MG63 (cell line): Measurements from ENCODE around the gene OMG. TPM values are rescaled to one million over a fixed set of nuclear protein-coding genes. Genes with fewer than 3 reads are reported as not detected.
"Not testable (repeated sequence)": the region's sequence is repeated elsewhere in the genome, so short reads cannot be mapped to it uniquely, and the experiment has no call there.

Experiments
- DNase-seq: peaks from one replicate; pipeline ENCODE4 v3.0.0-alpha.2; 2020
- H3K27me3 ChIP-seq: fragments of 250-450 bp; sonication (Bioruptor Pico); 2 replicates; pipeline ENCODE4 v1.5.1; 2020; ENCODE audit warnings: mild to moderate bottlenecking, moderate library complexity
- H3K36me3 ChIP-seq: fragments of 250-450 bp; sonication (Bioruptor Pico); 2 replicates; pipeline ENCODE4 v1.5.1; 2020; ENCODE audit warnings: mild to moderate bottlenecking, moderate library complexity
- H3K4me3 ChIP-seq: fragments of 250-450 bp; sonication (Bioruptor Pico); 2 replicates; pipeline ENCODE4 v1.5.1; 2020; ENCODE audit warnings: mild to moderate bottlenecking, moderate library complexity
- H3K9me3 ChIP-seq: fragments of 250-450 bp; sonication (Bioruptor Pico); 2 replicates; pipeline ENCODE4 v1.5.1; 2020; ENCODE audit warnings: mild to moderate bottlenecking, moderate library complexity
- total RNA-seq: library from RNA; depleted of rRNA; stranded (reverse); fragments of >200 nt; shearing (Covaris generic); gene quantifications from 2 replicates; pipeline ENCODE4 v1.2.3, GENCODE V29; 2014; ENCODE audit warnings: low replicate concordance; rRNA removed

OMG gene, protein sequence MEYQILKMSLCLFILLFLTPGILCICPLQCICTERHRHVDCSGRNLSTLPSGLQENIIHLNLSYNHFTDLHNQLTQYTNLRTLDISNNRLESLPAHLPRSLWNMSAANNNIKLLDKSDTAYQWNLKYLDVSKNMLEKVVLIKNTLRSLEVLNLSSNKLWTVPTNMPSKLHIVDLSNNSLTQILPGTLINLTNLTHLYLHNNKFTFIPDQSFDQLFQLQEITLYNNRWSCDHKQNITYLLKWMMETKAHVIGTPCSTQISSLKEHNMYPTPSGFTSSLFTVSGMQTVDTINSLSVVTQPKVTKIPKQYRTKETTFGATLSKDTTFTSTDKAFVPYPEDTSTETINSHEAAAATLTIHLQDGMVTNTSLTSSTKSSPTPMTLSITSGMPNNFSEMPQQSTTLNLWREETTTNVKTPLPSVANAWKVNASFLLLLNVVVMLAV
- total RNA-seq, result not detected in 2 replicates

DNA sequence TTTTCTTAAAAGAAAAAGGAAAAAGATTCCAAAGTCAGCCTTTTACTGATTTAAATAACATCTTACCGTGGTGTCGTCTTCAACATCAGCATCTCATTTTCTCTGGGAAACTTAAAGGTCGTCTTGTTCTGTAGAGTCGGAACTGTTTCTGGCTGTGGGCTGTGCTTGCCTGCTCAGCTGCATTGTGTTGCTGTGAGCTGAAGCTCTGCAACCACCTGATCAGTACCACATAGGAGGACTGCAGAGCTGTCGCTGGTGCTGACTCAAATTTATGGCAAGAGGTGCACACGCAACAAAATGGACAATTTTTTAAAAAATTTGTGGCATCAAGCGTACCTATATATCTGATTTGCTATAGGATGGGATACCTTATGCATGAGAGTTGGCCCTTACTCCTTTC, at the start of gene OMG:
Gene OMG, minus strand, starts transcription at position 150 of the 400 bp plus-strand sequence. CDS start 908 bp downstream, outside the sequence.
- no peaks in the 10 kb centered on the region for H3K9me3 ChIP-seq
- no peak within 1 kb of the TSS for H3K4me3 ChIP-seq
- H3K27me3 ChIP-seq, result no peaks in the 10 kb centered on the region
- peaks cover under 1% of the 10 kb centered on the region for H3K36me3 ChIP-seq
- DNase-seq, result no peak

DNA sequence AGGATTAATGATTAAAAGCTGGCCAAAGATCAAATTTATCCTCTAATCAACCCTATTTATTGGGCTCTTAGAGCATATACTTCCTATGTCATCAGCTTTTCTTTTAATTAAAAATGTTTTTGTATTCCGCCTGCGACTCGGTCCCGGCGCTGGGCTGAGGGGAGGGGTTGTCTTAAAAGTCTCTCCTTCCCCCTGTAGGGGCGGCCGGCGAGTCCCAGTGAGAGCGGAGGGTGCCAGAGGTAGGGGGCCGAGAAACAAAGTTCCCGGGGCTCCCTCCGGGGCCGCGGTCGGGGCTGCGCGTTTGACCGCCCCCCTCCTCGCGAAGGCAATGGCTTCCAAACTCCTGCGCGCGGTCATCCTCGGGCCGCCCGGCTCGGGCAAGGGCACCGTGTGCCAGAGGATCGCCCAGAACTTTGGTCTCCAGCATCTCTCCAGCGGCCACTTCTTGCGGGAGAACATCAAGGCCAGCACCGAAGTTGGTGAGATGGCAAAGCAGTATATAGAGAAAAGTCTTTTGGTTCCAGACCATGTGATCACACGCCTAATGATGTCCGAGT, 48.2 kb upstream of the OMG start:
- not testable (repeated sequence) for H3K27me3 ChIP-seq, H3K4me3 ChIP-seq, H3K9me3 ChIP-seq, DNase-seq
- H3K36me3 ChIP-seq, result peaks cover 37% of the 10 kb centered on the region

DNA sequence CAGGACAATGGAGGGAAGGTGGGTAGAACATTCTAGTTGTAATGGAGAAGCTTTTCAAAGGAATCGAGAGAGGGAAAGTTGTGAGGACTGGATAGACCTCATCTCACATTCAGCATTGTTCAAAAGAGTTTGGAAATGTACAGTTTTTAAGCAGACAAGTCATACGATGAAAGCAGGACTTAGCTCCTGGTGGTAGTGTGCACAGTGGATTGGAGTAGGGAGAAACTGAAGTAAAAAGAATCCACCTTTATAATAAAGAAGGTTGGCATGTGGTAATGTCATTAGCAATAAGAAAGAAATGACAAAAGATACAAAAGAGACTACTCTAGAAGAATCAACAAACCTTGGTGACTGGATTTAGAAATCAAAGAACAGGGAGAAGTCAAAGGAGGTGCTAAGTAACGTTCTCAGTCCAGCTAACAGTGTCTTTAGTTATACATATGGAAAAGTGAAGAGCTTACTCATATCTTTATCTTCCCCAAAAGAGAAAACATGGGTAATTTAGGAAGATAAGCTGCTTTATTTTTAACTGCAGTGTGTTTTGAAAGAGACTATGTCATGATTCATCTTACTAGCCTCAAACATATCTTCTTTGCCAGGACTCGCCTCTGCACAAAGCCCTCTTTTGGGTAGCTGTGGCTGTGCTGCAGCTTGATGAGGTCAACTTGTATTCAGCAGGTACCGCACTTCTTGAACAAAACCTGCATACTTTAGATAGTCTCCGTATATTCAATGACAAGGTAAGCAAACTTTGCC, 43.0 kb upstream of the OMG start:
- DNase-seq, result peak; percentile 67
- H3K27me3 ChIP-seq, result no peaks in the 10 kb centered on the region
- H3K36me3 ChIP-seq, result peaks cover 45% of the 10 kb centered on the region
- H3K4me3 ChIP-seq, result no peak overlapping the region
- H3K9me3 ChIP-seq, result no peaks in the 10 kb centered on the region

DNA sequence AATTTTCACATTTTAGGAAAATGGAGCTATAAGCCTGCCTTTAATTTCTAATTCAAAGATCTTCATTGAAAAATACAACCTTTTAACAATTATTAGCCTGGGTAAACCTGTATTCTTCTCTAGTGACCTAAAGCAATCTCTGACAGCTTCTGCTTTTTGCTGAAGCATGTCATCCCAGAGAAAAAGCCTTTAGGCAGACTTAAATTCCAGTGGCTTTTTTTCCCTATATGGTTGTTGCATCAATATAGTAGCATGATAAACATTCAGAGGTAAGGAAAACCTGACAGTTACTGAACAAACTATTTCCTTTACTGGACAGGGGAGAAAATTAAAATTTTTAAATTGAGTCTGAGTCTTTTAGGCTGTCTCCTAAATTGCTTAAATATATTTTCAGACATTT, 32.2 kb upstream of the OMG start:
- no peak for DNase-seq
- Histone ChIP-seq H3K9me3 (no peaks in the 10 kb centered on the region), H3K4me3 (no peak overlapping the region), H3K36me3 (peaks cover 39% of the 10 kb centered on the region), H3K27me3 (no peaks in the 10 kb centered on the region)

DNA sequence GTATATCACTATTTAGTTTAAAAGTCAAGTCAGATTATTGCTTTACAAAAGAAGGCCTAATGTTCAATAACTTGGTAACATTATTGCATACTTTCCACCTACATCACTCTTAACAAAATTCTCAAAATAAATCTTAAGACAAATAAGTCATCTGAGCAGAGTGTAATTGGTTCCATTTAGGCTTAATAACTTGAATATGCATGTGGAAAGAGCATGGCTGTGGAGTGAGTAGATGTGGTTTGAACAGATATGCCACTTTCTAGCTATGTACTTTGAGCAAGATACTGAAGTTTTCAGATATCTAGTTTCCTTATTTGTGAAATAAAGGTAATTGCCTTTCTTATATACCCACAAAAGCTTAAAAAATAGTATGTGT, 31.1 kb upstream of the OMG start:
- H3K36me3 ChIP-seq, result peaks cover 39% of the 10 kb centered on the region
- DNase-seq, result no peak

DNA sequence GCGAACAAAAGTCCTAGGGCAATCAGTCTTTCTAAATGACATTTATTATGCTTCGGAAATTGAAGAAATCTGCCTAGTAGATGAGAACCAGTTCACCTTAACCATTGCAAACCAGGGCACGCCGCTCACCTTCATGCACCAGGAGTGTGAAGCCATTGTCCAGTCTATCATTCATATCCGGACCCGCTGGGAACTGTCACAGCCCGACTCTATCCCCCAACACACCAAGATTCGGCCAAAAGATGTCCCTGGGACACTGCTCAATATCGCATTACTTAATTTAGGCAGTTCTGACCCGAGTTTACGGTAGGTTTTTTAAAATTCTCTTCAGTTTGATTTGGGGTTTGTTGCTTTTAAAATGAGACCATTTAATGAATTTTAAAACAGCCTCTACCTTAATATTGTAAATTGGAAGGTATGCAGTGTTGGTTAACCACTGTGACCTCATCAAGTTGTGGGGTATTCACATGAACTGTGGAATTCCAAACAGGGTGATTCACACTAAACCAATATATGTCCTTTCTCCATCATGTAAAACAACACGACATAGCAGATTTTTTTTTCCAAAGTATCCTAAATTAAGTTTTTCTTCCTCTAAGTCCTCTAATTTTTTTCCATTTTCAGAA, 30.6 kb upstream of the OMG start:
- Histone ChIP-seq H3K27me3 (no peaks in the 10 kb centered on the region), H3K36me3 (peaks cover 39% of the 10 kb centered on the region), H3K9me3 (no peaks in the 10 kb centered on the region), H3K4me3 (no peak overlapping the region)
- no peak for DNase-seq

More for the DNA sequence above, 31.1 kb upstream of the OMG start:
- Histone ChIP-seq H3K27me3 (no peaks in the 10 kb centered on the region), H3K9me3 (no peaks in the 10 kb centered on the region), H3K4me3 (no peak overlapping the region)

DNA sequence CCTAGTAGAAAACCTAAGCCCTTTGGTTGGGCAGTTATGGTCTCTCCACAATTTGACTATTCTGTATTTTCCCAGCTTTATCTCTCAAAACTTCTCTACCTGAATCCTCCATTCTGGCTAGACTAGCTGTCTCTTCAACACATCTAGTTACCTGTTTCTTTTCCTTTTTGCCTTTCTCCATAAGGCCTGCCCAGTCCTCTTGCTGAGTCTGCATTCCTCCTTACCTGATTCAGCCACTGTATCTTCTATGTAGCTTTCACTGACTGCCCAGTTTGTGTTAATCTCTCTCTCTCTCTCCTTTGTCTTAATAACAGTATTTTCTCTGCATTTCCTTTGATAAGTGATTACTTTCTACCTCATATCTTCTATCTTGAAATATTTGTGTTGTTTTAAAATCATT, 26.5 kb upstream of the OMG start:
- DNase-seq, result no peak
- no peaks in the 10 kb centered on the region for H3K9me3 ChIP-seq
- H3K27me3 ChIP-seq, result no peaks in the 10 kb centered on the region
- no peak overlapping the region for H3K4me3 ChIP-seq
- H3K36me3 ChIP-seq, result peaks cover 22% of the 10 kb centered on the region

DNA sequence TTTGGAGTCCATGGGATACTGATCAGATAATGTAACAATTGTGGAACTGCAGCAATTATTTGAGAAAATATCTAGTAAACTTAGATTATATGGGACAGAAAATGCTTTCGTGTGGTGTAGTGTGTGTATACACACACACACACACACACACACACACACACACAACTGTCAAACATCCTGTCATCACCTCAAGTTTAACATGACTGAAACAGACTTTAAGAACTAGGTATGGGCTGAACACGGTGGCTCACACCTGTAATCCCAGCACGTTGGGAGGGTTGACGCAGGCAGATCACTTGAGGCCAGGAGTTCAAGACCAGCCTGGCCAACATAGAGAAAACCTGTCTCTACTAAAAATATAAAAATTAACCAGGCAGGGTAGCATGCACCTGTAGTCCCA, 24.9 kb upstream of the OMG start:
- H3K9me3 ChIP-seq, result no peaks in the 10 kb centered on the region
- peaks cover 12% of the 10 kb centered on the region for H3K36me3 ChIP-seq
- H3K27me3 ChIP-seq, result no peaks in the 10 kb centered on the region
- no peak overlapping the region for H3K4me3 ChIP-seq
- no peak for DNase-seq

DNA sequence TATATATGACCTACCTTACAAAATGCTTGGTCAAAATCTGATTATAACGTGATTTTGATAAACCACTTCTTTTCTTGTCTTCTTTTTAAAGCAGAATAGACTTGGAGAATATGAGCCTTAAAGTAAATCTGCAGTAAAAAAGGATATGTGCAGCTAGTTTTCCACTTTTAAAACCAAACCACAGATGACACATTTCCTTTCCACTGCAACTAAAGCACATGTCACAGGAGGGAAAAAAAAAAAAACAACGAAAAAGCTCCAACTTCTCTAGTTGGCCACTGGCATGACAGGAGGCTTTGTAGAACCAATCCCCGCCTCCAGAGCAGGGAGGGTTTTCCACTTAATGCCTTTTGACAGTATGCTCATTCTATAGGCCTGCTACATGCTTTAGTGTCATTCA, 24.4 kb upstream of the OMG start, which contains the start of gene EVI2A:
Gene EVI2A, minus strand, starts transcription at position 142 of the 400 bp plus-strand sequence. CDS start 2,609 bp downstream, outside the sequence.
- no peaks in the 10 kb centered on the region for H3K27me3 ChIP-seq
- H3K4me3 ChIP-seq, result no peak within 1 kb of the TSS
- no peaks in the 10 kb centered on the region for H3K9me3 ChIP-seq
- H3K36me3 ChIP-seq, result peaks cover 9% of the 10 kb centered on the region
- peak; percentile 72 for DNase-seq

DNA sequence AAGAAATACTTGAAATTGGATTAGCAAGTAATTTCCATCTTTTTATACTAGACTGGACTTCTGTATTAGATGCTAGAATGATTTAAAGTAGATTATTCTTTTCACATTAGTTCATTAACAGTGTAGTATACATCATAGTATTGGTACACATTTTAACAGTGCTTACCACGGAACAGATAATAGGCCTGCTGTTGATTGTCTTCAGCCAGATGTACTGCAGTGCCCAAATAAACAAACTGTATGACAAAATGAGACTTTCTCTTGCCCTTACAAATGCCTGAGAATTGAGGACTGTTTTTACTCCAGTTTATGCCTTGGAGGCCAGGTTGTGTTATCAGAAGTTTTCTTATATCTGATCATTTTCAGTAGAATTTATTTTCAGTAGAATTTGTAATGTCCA, 23.8 kb upstream of the OMG start:
- Histone ChIP-seq H3K36me3 (peaks cover 2% of the 10 kb centered on the region; the same call in 1 of the 2 replicates), H3K4me3 (no peak overlapping the region), H3K9me3 (no peaks in the 10 kb centered on the region), H3K27me3 (no peaks in the 10 kb centered on the region)
- no peak for DNase-seq

DNA sequence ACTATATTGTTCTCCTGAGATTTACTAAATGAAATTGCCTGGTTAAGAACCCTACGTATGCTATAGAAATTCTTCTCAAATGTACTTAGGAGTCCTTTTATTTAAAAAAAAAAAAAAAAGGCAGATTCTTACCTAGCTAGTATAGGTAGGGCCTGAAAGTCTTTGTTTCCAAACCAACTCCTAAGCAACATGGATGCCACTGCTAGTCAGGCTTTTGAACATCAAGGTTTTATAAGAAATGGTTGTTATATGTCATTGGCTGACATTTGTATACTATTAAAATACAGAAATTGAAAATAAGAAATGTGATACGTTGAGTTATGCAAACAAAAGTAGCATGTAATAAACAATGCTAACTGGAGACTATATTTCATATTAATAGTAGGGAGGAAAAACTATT, 23.2 kb upstream of the OMG start:
- H3K9me3 ChIP-seq, result no peaks in the 10 kb centered on the region
- no peak overlapping the region for H3K4me3 ChIP-seq
- DNase-seq, result no peak
- H3K27me3 ChIP-seq, result no peaks in the 10 kb centered on the region
- H3K36me3 ChIP-seq, result no peaks in the 10 kb centered on the region

DNA sequence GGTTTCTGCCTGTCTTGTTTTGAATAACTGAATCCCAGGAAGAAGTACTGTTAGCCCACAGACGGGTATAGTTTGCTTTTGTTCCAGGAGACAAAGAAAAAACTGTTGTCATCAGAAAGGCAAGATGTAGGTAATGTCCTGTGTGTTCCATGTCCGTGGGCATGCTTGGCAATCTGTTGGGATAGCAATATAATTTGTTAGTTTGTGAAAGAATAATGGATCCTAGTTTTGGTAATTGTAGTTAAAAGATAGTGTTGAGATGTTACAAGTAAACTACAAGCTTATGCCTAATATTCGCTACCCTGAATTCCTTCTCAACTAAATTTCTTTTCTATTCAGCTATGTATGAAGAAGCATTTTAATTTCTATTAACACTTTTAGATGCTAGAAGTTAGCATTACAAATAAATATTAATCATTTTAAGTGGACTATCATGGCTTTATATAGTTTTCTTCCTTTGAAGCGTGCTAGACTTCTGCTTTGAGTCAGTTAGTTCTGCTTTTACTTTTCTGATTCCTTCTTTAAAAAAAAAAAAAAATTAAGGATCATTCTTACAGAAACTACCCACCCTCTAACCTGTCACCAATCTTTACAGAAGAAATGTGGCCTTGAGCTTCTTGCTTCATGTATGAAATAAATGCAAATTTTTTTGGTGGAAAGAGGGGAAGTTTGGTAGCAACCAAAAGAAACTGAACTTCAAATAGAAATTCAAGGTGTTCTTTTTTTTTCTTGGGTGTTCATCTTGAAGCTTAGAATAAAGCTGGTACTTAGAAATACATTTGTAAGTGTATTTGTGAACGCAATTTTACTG, 22.0 kb upstream of the OMG start:
- H3K36me3 ChIP-seq, result no peaks in the 10 kb centered on the region
- no peak for DNase-seq
- no peak overlapping the region for H3K4me3 ChIP-seq
- H3K9me3 ChIP-seq, result 0 out of 2 replicates have a peak, but pooled peaks cover 2% of the 10 kb centered on the region
- H3K27me3 ChIP-seq, result no peaks in the 10 kb centered on the region

DNA sequence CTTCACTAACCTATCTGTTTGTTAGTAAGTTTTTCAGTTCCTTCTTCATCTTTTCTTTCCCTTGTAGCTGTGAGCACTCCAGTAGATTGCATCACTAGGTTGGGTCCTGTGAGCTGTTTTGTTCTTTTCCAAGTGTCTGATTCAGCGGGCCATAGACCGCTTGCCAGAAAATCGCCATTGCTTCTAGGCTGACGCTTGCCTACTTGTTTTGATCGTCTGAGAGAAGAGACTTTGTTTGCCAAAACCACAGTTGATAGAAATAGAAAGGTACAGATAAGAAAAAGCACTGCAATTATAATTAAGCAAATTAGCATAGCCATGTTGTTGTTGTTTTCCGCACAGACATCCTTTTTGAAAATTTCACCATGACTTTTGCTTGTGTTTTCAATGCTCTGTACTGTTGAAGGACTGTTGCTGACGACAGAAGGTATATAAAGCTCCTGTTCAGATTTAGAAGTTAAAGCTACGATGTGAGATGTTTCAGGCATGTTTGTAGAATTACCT, 21.3 kb upstream of the OMG start:
- Histone ChIP-seq H3K9me3 (0 out of 2 replicates have a peak, but pooled peaks cover 2% of the 10 kb centered on the region), H3K4me3 (no peak overlapping the region), H3K27me3 (no peaks in the 10 kb centered on the region), H3K36me3 (no peaks in the 10 kb centered on the region)
- DNase-seq, result peak; percentile 85

DNA sequence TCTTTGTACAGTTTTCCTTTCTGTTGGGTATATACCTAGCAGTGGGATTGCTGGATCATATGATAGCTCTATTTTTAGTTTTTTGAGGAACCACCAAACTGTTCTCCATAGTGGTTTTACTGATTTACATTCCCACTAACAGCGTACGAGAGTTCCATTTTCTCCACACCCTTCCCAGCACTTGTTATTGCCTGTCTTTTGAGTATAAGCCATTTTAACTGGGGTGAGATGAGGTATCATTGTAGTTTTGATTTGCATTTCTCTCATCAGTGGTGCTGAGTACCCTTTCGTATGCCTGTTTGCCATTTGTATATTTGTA, 17.7 kb upstream of the OMG start:
- H3K4me3 ChIP-seq, result no peak overlapping the region
- 0 out of 2 replicates have a peak, but pooled peaks cover 2% of the 10 kb centered on the region for H3K9me3 ChIP-seq
- no peaks in the 10 kb centered on the region for H3K36me3 ChIP-seq
- no peaks in the 10 kb centered on the region for H3K27me3 ChIP-seq
- no peak for DNase-seq

DNA sequence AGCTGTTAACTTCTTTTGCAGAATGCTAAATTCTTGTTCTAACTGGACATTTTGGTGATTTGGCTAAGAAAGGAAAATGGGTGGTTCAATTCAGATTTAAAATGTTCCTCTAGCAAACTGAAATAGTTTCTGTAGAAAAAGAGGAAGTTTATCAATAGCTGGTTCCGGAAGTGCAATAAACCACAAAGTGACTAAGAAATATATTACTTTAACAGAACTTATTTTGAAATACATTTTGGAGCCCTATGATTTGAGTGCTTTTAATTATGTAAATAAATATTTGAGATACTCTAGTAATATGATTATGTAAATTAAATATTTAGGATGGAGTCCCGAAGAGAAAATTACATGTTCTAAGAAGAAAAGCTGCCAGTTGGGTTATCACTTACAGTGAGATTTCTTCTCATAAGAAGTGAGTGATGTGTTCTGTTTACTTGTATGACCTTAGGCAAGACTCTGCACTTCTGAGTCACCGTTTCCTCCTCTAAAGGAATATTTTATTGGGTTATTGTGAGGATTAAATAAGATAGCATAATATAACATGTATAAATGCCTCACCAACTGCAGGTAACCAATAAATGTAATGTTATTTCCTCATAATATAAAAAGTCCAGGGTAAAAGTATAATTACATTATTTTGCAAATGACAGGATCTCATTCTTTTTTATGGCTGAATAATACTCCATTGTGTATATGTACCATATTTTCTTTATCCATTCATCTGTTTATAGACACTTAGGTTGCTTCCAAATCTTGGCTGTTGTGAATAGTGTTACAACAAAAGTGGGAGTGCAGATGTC, 17.1 kb upstream of the OMG start, which contains the start of gene EVI2B:
Gene EVI2B, minus strand, starts transcription at position 73 of the 800 bp plus-strand sequence. CDS start 8,445 bp downstream, outside the sequence.
- no peaks in the 10 kb centered on the region for H3K36me3 ChIP-seq
- H3K4me3 ChIP-seq, result peak within 1 kb of the TSS; percentile 7; the same call in 1 of the 2 replicates
- DNase-seq, result peak; percentile 31
- 0 out of 2 replicates have a peak, but pooled peaks cover 2% of the 10 kb centered on the region for H3K9me3 ChIP-seq
- no peaks in the 10 kb centered on the region for H3K27me3 ChIP-seq
